NOMO-1 (cell line): Measurements from ENCODE around the gene TGFA.
A peak's percentile ranks its signal among the peaks of the same experiment; 100 is the strongest.

Source experiments
- DNase-seq, 2 experiments: peaks; one replicate each; lab custom pipeline; 2025; ENCODE audit not compliant: unreplicated experiment in 2 of 2; lab: John Stamatoyannopoulos, UW

Gene TGFA

DNA sequence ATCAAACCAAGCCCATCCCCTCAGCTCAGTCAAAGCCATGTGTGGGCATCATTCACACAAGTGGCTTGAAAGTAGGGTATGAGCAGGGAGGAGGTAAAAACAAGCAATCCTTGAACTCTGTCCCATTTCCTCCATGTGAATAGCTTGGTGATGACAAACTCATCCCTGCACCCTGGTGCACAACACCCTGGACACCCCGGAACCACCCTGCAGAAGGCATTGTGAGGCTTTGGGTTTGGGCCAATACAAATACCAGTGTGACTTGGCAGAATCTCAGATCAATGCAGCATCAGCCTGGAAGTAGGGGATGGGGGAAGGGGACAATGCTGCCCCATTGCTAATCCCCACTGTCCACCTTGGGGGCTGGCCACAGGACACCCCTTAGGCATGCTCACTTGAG is 28.6 kb downstream of the TGFA start:
- no peak for DNase-seq

DNA sequence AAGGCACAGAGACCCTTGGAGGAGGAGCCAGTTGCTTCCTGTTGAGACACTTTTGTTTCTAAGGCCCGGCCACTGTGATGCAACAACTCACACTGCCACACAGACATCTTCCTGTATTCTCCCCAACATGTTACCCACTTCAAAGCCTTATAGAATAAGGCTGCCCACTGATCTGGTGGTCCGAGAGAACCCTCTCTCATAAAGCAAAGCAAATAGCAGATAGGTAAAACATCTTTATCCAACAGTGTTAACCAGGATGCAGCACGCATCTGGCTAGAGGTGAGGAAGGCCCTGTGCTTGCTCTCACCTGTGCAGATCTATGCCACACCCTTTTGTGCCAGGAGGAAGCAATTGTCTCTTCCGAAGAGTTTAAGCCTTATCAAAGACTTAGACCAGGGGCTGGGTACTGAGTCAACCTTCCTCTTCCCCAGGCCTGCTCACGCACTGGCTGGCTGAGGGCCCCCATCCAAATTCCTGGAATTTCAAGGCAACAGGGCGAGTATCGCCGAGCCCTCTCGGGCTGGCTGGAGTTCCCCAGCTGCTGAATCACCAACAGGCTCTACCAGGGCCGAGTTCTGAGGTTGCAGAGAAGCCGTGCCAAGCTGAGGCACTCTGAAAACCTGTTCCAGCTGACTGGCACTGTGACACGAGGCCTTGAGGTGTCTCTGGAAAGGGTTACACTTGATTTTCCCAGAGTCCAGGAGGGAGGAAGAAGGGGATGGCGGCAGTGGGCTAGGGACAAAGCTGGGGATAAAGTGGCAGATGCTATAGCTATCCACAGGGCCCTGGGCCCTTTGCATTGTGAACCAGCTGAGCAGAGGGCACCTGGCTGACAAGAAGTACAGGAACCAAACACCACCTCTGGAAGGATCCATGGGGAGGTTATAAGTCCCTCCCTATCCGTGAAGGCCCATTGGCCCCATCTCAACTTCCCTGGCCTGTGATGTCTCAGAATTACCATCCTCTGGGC is 29.3 kb downstream of the TGFA start:
- peak; percentile 75 to 88 for DNase-seq

GRCh38 chr2:70523672-70523995 is 30.0 kb downstream of the TGFA start:
- DNase-seq = no peak

DNA sequence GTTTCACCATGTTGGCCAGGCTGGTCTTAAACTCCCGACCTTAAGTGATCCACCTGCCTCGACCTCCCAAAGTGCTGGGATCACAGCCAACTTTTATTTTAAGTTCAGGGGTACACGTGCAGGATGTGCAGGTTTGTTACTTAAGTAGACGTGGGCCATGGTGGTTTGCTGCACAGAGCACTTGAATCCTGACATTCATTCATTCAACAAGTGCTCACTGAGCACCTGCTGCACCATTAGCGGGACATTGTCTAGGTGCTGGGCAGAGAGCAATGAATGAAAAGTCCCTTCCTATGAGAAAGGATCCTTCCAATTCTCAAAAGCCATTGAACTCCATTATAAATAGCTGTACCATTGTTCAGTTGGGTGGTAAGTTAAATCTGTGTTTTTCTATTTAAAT is 31.0 kb downstream of the TGFA start:
- DNase-seq = no peak

DNA sequence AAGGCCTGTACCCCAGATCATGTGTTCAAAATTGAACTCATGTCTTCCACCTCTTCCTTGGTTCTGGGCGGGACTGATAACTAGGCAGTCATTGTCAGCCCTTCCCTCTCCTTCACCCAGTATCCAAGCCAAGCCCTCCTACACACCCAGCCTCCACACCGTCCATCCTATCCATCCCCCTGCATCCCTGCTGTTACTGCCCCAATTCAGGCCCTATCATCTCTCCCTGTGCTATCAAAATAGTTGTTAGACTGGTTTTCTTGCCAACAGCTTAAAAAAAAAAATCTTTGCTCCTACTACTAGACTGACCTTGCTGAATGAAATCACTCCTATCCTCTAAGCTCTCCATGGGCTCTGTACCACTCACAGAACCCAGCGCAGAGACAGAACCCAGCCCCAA is 32.8 kb downstream of the TGFA start:
- DNase-seq = no peak

GRCh38 chr2:70519453-70519852 is 34.2 kb downstream of the TGFA start:
- no peak for DNase-seq

- no peak for DNase-seq
Measured at GRCh38 chr2:70518557-70518956, 35.1 kb downstream of the TGFA start.

GRCh38 chr2:70517804-70518203 is 35.8 kb downstream of the TGFA start:
- DNase-seq = no peak

- peak; percentile 68 to 87 for DNase-seq
Measured at GRCh38 chr2:70516596-70516995, 37.0 kb downstream of the TGFA start.

DNA sequence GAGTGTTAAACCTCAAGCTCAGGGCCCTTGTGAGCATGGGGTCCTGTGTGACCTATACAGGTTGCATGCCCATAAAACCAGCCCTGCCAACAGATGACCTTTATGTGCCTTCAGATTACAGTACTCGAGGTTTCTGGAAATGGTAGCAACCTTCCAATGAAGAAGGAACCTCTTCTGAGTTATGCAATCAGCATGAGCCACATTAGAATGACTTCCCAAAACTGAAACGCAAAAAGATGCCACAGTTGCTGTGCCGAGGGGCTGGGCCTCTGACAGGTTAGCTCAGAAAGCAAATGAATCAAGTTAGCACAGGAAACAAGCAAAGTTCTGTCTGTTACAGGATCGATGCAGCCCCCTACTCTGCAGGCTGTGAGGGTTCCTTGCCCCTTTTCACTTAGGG is 37.7 kb downstream of the TGFA start:
- DNase-seq = peak; percentile 83 to 88

- no peak for DNase-seq
Measured at GRCh38 chr2:70514612-70515055, 39.0 kb downstream of the TGFA start.

- no peak for DNase-seq
Measured at GRCh38 chr2:70513738-70514137, 39.9 kb downstream of the TGFA start.

- DNase-seq = no peak
Measured at GRCh38 chr2:70511971-70512729, 41.5 kb downstream of the TGFA start.

DNA sequence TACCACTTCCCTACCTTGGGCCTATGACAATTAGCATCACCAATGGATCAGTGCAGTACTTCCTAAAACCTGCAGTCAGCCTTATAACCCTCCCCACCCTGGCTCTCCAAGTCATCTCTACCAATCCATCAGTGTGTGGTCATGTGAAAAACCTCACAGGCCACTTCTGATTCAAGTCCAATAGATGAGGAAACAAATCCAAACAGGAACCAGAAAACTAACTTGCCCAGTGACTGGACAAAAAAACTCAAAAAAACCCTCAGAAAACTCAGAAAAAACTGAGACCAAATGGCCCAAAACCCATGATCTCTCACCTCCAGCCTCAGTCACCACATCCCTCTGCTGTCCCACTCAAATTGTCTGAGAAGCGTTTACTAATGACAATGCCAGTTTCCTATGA is 43.3 kb downstream of the TGFA start:
- DNase-seq = peak; percentile 13 to 39

- DNase-seq = no peak
Measured at GRCh38 chr2:70509565-70509964, 44.1 kb downstream of the TGFA start.

DNA sequence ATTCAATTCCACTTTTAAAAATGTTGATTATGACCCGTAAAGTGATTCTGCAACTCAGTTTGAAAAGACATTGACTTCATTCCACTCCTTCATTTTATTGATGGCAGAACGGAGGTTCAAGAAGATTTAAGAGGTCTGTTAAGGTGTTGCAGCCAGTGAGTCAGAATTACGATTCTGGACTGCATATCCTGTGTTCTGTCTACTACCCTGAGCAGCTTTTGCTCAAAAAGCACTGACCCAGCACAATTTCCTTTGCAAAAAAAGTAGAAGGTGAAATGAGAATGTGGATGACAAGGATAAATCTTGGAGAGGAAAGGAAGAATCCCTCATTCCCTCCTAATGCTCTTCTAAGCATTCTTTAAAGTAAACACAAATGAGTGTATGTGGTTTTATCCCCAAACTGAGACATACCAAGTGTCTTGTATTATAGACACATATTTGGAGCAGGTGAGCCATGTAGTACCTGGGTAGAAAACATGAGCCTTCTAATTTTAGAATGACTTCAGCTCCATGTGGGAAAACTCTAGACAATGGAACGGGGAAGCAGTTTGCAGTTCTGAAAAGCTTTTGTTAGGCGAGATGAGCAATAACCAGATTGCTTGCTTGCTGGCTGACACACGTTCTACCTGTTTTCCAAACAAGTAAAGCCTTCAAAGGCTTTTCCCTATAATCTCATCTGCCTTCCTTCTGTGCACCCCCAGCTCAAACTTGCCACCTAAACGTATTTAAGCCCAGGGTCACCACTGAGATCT is 44.7 kb downstream of the TGFA start:
- no peak for DNase-seq

DNA sequence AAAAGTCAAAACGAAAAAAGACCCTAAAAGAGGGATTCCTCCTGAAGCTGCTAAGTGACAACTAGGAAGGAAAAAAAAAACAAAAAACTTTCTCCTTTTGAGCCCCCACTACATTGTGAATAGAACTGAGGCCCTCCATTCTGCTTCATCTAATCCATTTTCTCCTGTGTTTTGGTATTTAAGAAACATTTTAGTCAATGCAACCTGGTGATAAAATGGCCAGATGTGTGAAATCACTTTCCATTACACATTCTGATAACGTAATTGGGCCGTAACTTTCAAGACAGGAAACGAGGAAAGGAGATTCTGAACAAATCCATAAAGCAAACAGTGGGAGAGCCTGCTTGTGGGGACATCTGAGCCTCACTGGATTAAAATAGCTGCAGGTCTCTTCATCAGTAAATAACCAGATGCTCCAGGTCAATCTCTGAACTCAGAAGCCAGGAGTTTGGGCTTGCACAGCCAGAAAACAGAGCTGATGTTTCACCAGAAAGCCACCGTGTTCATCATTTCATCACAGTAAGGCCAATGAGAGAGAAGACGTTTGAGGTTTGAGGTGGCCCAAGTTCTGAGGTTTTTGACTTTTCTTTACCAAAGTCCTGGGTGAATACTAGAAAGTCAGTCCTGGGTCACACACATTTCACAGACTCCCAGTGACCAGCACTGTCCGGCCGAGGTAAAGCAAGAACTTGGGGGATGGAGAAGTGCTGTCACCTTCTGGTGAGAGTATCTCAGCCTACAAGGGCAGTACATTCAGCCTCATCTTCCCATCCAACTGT is 47.8 kb downstream of the TGFA start:
- DNase-seq = no peak

DNA sequence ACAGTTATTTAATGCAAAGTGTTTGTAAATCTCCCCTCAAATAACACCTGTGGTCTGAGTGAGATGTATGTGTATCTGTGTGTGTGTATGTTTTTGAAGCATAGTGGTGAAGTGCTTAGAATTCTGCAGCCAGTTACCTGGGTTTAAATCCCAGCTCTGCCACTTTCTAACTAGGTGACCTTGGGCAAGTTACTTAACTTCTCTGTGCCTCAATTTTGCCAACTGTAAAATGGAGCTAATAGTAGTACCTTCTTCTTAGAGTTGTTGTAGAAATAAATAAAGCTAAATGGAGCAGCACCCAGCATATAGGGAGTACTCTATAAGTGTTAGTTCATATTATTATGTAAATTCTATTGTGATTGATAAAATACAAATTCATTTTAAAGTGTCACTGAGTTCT is 48.9 kb downstream of the TGFA start:
- no peak for DNase-seq

GRCh38 chr2:70503896-70504295 is 49.7 kb downstream of the TGFA start:
- DNase-seq = no peak

DNA sequence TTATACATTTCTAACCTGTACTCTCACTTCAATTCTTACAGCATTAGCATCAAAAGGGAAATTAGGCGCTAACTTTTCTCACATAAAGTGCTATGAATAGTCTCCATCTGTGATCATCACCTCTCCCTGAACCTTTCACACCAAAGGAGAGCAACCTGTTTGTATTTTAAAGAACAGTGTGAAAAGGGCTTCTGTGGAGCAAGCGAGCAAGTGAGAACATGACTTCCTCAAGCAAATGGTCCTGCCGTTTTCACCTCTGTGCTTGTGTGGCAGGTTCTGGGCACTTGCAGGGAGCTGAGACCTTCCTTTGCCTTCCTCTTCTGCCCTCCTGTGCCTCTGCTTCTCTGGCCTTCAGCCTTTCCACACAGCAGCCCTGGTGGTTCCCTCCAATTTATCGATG is 51.9 kb downstream of the TGFA start:
- DNase-seq = no peak
